ENCODE measurements around the gene HTR7. TPM values are rescaled to one million over a fixed set of nuclear protein-coding genes. Genes with fewer than 3 reads are reported as not detected.
"Not testable (repeated sequence)": the region's sequence is repeated elsewhere in the genome, so short reads cannot be mapped to it uniquely, and the experiment has no call there.

HTR7 gene
- total RNA-seq, 1 donor from 2014 or later = 16.3 TPM

DNA sequence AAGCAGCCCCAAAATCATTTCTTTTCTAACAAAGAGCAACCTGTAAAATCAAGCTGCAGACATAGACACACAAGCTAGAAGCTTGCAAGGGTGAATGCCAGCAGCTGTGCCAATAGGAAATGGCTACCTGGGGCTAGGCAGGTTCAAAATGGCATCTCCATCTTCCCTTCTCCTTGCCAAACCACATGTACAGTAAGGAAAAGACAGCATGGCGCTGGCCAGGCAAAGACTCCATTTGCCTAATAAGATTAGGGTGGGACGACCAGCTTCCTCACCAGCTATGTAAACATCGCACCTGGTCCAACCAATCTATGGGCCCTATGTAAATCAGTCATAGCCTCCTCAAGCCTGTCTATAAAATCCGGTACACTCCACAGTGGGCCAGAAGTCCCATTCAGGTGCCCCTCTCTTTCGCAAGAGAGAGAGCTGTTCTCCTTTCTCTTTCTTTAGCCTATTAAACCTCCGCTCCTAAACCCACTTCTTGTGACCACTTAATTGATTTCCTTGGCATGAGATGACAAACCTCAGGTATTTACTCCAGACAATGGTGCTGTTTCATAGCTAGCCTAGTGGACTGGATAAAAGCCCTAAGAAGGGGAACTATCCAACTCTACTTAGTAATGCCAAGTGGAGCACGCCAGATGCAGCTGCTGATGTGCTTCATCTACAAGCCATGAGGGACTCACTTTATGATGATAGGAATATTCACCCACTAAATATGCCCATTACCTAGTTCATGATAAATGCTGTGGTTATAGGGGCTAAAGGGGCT, 44.1 kb downstream of the HTR7 start:
- no peaks in the 10 kb centered on the region for H3K27me3 ChIP-seq (ENCODE audit: control insufficient read depth, insufficient read depth, low read length)
- no peak overlapping the region for H3K4me3 ChIP-seq (ENCODE audit: low read depth, low read length)
- H3K36me3 ChIP-seq (ENCODE audit: control insufficient read depth, insufficient read depth, low read length) = no peaks in the 10 kb centered on the region
- FAIRE-seq = no peak
- DNase-seq (ENCODE audit: low read depth) = no peak
- TF ChIP-seq, protein P1, sequence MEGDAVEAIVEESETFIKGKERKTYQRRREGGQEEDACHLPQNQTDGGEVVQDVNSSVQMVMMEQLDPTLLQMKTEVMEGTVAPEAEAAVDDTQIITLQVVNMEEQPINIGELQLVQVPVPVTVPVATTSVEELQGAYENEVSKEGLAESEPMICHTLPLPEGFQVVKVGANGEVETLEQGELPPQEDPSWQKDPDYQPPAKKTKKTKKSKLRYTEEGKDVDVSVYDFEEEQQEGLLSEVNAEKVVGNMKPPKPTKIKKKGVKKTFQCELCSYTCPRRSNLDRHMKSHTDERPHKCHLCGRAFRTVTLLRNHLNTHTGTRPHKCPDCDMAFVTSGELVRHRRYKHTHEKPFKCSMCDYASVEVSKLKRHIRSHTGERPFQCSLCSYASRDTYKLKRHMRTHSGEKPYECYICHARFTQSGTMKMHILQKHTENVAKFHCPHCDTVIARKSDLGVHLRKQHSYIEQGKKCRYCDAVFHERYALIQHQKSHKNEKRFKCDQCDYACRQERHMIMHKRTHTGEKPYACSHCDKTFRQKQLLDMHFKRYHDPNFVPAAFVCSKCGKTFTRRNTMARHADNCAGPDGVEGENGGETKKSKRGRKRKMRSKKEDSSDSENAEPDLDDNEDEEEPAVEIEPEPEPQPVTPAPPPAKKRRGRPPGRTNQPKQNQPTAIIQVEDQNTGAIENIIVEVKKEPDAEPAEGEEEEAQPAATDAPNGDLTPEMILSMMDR (IDR thresholded peaks at IDR 0.05; ENCODE audit: insufficient read depth, low read length, severe bottlenecking) = no peak

DNA sequence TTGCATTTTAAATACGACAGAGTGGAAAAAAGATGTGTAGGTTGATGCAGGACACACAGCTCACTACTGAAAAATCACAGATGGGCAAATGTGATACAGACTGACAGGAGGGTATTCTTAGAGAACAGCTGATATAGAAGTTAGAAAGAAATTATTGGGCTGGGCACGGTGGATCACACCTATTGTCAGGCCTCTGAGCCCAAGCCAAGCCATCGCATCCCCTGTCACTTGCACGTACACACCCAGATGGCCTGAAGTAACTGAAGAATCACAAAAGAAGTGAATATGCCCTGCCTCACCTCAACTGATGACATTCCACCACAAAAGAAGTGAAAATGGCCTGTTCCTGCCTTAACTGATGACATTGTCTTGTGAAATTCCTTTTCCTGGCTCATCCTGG, 50.7 kb downstream of the HTR7 start:
- H3K4me3 ChIP-seq (ENCODE audit: low read depth, low read length); H3K27me3 ChIP-seq (ENCODE audit: control insufficient read depth, insufficient read depth, low read length); FAIRE-seq; H3K36me3 ChIP-seq (ENCODE audit: control insufficient read depth, insufficient read depth, low read length); DNase-seq (ENCODE audit: low read depth): not testable (repeated sequence)

DNA sequence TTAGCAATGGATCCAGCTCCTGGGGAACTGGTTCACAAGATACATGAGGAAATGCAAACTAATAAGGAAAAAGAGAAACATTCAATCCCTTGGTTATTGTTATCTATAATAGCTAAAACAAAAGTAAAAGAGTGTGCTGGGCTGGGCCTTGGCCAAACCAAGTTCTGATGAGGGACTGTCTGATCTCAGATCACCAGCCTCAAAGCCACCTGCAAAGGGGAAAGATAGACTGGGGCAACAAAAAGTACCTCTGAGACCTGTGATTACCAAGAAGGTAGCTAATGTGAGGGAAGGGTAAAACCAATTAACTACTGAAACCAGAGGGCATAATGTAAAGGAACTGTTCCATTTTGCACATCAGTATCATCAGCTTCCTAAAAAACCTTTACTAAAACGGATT, 51.2 kb downstream of the HTR7 start:
- Histone ChIP-seq H3K4me3 (ENCODE audit: low read depth, low read length) (no peak overlapping the region), H3K36me3 (ENCODE audit: control insufficient read depth, insufficient read depth, low read length) (no peaks in the 10 kb centered on the region), H3K27me3 (ENCODE audit: control insufficient read depth, insufficient read depth, low read length) (no peaks in the 10 kb centered on the region)
- DNase-seq (ENCODE audit: low read depth) (no peak), FAIRE-seq (no peak)
- TF ChIP-seq, protein P1 (IDR thresholded peaks at IDR 0.05; ENCODE audit: insufficient read depth, low read length, severe bottlenecking) = no peak

DNA sequence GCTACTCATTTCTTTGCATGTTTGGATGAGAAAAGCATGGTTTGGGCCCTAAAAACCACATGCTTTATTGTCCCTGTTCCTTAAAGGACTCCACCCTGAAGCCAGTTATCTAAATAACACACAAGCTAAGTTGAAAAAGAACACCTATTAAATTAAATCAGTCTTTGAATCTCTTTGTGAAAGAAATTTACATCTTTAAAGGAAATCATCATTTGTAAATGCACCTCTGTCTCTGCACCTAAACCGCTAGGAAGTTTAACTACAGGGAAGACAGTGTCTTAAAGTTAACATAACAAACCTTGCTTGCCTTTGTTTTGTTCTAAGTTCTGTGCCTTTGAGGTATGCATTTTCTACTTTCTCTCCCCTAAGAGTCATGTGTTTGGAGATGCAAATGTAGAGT, 52.6 kb downstream of the HTR7 start:
- Histone ChIP-seq H3K36me3 (ENCODE audit: control insufficient read depth, insufficient read depth, low read length) (no peaks in the 10 kb centered on the region), H3K4me3 (ENCODE audit: low read depth, low read length) (no peak overlapping the region), H3K27me3 (ENCODE audit: control insufficient read depth, insufficient read depth, low read length) (no peaks in the 10 kb centered on the region)
- no peak for FAIRE-seq
- TF ChIP-seq, protein P1 (IDR thresholded peaks at IDR 0.05; ENCODE audit: insufficient read depth, low read length, severe bottlenecking) = no peak
- no peak for DNase-seq (ENCODE audit: low read depth)

DNA sequence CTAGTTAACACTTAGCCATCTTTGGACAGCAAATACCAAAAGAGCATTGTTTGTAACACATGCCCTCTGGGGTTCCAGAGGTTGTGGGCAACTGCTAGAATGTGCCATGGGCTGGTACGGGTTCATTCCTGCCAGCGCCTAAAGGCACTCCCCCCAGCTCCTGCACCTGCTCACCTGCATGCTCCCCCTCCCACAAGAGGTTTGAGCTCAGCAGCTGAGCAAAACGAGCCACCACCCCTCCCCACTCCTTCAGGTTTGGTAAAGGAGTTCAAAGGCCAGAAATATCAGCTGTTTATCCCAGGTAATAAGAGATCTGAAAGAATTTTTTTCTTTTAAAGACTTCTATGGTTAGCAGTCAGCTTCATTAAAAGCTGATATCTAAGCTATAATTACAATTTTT, 53.5 kb downstream of the HTR7 start:
- no peaks in the 10 kb centered on the region for H3K36me3 ChIP-seq (ENCODE audit: control insufficient read depth, insufficient read depth, low read length)
- FAIRE-seq = no peak
- TF ChIP-seq, protein P1 (IDR thresholded peaks at IDR 0.05; ENCODE audit: insufficient read depth, low read length, severe bottlenecking) = no peak

DNA sequence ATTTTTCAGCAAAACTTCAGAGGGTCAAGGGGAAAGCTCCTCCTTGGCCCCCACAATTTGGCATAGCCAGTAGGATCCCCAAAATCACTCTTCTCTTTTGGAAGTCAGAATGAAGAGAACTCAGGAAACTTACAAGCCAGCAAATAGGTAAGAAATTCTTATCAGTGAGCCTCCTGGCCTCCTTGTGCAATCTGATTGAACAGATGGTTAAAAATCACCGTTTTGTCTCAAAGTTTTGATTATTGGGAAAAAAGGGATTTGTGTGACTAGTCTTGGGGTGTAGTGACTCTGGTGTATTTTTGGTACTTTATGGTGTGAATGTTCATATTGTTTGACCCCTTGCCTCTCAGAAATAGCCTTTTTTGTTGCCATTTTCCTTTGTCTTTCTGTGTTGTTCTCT, 56.2 kb downstream of the HTR7 start:
- H3K36me3 ChIP-seq (ENCODE audit: control insufficient read depth, insufficient read depth, low read length) = no peaks in the 10 kb centered on the region
- H3K4me3 ChIP-seq (ENCODE audit: low read depth, low read length) = no peak overlapping the region
- FAIRE-seq (no peak), DNase-seq (ENCODE audit: low read depth) (no peak)
- H3K27me3 ChIP-seq (ENCODE audit: control insufficient read depth, insufficient read depth, low read length) = no peaks in the 10 kb centered on the region
- TF ChIP-seq, protein P1 (IDR thresholded peaks at IDR 0.05; ENCODE audit: insufficient read depth, low read length, severe bottlenecking) = no peak

More for the DNA sequence above, 53.5 kb downstream of the HTR7 start:
- no peak for DNase-seq (ENCODE audit: low read depth)
- no peak overlapping the region for H3K4me3 ChIP-seq (ENCODE audit: low read depth, low read length)
- no peaks in the 10 kb centered on the region for H3K27me3 ChIP-seq (ENCODE audit: control insufficient read depth, insufficient read depth, low read length)
